Measurements from ENCODE around the gene LRRC39. TPM values are rescaled to one million over a fixed set of nuclear protein-coding genes. Genes with fewer than 3 reads are reported as not detected.
A peak's percentile ranks its signal among the peaks of the same experiment; 100 is the strongest.

LRRC39 gene
- total RNA-seq, 1 experiment from 2014 or later, result 0.67 TPM

DNA sequence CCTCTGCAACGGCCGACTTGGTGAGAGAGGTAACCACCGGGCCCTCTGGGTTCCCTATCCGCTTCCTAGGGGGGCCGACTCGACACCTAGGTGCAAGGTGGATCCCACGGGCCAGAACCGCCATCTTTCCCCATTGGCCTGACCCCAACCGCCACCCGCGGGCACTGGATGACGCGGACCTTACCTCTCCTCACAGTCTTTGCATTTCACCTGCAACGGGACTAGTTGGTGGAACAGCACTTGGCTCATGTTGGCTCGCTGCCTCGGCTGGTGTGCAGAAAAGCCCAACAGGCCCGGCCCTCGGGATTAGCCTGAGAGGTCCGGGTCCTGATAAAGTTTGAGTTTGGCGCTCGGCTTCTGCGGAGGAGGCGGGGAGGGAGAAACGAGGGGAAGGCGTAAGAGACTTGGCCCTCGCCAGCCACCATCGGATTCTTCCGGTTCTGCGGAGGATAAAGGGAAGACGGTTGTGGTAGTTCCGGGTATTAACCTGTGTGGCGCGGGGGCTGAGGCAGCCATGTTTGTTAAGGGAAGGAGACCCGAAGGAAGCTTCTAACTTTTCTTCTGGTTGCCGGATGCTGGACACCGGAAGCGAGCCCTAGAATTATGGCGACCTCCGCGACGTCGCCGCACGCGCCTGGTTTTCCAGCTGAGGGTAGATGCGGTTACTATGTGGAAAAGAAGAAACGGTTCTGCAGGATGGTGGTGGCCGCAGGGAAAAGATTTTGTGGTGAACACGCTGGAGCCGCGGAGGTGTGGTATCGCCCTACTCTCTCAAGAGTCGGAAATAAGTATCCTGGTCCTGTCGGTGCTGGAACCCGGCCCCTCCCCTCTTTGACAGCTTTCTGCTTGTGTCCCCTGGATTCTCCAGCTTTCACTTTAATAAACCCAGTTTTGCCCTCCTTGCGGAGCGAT lies 45.2 kb downstream of the LRRC39 start, which contains the start of the genes SASS6 and TRMT13:
Gene SASS6, minus strand, starts transcription at position 365 of the 912 bp plus-strand sequence. Its CDS starts 116 bp downstream, at position 249.
Gene TRMT13, plus strand, starts transcription at position 598 of the 912 bp plus-strand sequence. Its CDS starts 6 bp downstream, at position 604.
- H3K36me3 ChIP-seq (ENCODE audit: insufficient read depth, low read length, poor library complexity, severe bottlenecking), result peaks cover 11% of the 10 kb centered on the region
- peaks cover 20% of the 10 kb centered on the region for H3K4me1 ChIP-seq (ENCODE audit: insufficient read depth, low read length, poor library complexity, severe bottlenecking)
- no peak for TF ChIP-seq EZH2 (IDR thresholded peaks at IDR 0.05; ENCODE audit: borderline replicate concordance, low read depth, low read length, poor library complexity, severe bottlenecking)
- TF ChIP-seq, protein P1, sequence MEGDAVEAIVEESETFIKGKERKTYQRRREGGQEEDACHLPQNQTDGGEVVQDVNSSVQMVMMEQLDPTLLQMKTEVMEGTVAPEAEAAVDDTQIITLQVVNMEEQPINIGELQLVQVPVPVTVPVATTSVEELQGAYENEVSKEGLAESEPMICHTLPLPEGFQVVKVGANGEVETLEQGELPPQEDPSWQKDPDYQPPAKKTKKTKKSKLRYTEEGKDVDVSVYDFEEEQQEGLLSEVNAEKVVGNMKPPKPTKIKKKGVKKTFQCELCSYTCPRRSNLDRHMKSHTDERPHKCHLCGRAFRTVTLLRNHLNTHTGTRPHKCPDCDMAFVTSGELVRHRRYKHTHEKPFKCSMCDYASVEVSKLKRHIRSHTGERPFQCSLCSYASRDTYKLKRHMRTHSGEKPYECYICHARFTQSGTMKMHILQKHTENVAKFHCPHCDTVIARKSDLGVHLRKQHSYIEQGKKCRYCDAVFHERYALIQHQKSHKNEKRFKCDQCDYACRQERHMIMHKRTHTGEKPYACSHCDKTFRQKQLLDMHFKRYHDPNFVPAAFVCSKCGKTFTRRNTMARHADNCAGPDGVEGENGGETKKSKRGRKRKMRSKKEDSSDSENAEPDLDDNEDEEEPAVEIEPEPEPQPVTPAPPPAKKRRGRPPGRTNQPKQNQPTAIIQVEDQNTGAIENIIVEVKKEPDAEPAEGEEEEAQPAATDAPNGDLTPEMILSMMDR (conservative IDR thresholded peaks at IDR 0.05; ENCODE audit: low read depth, low read length), result no peak
- H3K27me3 ChIP-seq (replicated peaks; ENCODE audit: insufficient read depth, low read depth, low read length, poor library complexity), result no peaks in the 10 kb centered on the region
- CTCF ChIA-PET, result interaction anchor here (1.1 kb wide), 1 partner anchor 326 kb away, joined by 4 read pairs; no protein-coding TSS in a partner anchor
- no TSS peak for BruUV-seq (replicated peaks)
- H3K4me3 ChIP-seq (ENCODE audit: low read depth, low read length, poor library complexity, severe bottlenecking), result peak within 1 kb of the TSS; percentile 93
- DNase-seq (ENCODE audit: low spot score), result peak; percentile 99
- H3K27ac ChIP-seq (ENCODE audit: low read depth, low read length, poor library complexity, severe bottlenecking), result peak within 1 kb of the TSS; percentile 82
- intact Hi-C loops (cut with micrococcal nuclease; ENCODE audit: unreplicated experiment), result loop anchor here (10.0 kb wide), 2 partner anchors 222 to 322 kb away; partner anchors contain the start of gene CDC14A
- POLR2A ChIA-PET (ENCODE audit: low non-redundant PET), result no interaction called here
- no peaks in the 10 kb centered on the region for H3K9me3 ChIP-seq (ENCODE audit: low read depth, low read length, poor library complexity, severe bottlenecking)

DNA sequence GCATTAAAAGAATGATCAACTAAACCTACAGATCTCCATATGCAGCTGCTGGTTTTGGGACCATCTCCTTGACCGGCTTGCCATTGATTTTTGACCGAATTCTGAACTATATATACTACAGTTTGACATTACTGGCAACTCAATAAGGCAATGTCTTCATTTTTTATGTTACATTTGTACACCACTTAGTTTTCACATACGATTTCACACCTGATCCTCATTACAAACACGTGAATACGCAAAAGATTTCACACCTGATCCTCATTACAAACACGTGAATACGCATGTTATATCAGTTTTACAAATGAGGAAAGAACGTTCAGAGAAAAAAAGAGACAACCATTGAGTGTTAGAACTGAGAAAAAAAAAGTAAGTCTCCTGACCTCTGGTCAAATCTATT lies 46.4 kb downstream of the LRRC39 start:
- no peak for TF ChIP-seq EZH2 (IDR thresholded peaks at IDR 0.05; ENCODE audit: borderline replicate concordance, low read depth, low read length, poor library complexity, severe bottlenecking)
- TF ChIP-seq, protein P1 (conservative IDR thresholded peaks at IDR 0.05; ENCODE audit: low read depth, low read length), result no peak
- H3K4me1 ChIP-seq (ENCODE audit: insufficient read depth, low read length, poor library complexity, severe bottlenecking), result peaks cover 20% of the 10 kb centered on the region
- H3K27me3 ChIP-seq (replicated peaks; ENCODE audit: insufficient read depth, low read depth, low read length, poor library complexity), result no peaks in the 10 kb centered on the region
- no TSS peak for BruUV-seq (replicated peaks)
- peak overlapping the region; percentile 82 for H3K27ac ChIP-seq (ENCODE audit: low read depth, low read length, poor library complexity, severe bottlenecking)
- intact Hi-C loops (cut with micrococcal nuclease; ENCODE audit: unreplicated experiment), result loop anchor here (10.0 kb wide), 2 partner anchors 223 to 323 kb away; partner anchors contain the start of gene CDC14A
- ChIA-PET POLR2A (ENCODE audit: low non-redundant PET) (no interaction called here), CTCF (no interaction called here)
- H3K36me3 ChIP-seq (ENCODE audit: insufficient read depth, low read length, poor library complexity, severe bottlenecking), result no peaks in the 10 kb centered on the region
- no peaks in the 10 kb centered on the region for H3K9me3 ChIP-seq (ENCODE audit: low read depth, low read length, poor library complexity, severe bottlenecking)
- DNase-seq (ENCODE audit: low spot score), result no peak
- peak overlapping the region; percentile 93 for H3K4me3 ChIP-seq (ENCODE audit: low read depth, low read length, poor library complexity, severe bottlenecking)

DNA sequence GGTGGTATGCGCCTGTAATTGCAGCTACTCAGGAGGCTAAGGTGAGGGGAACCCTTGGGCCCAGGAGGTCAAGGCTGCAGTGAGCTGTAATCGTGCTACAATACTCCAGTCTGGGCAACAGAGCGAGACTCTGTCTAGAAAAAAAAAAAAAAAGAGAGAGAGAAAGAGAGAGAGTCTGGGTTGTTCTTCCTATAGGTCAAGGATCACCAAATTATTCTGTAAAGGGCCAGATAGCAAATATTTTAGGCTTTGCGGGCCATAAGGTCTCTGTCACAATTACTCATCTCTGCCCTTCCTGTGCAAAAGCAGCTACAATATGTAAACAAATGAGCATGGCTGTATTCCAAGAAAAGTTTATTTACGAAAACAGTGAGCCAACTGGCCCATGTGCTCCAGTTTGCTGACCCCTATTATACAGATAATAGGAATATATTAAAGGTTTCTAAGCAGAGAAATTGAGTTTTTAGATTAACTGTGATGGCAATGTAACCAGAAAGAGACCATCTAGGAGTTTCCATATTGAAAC lies 47.4 kb downstream of the LRRC39 start:
- H3K36me3 ChIP-seq (ENCODE audit: insufficient read depth, low read length, poor library complexity, severe bottlenecking), result no peaks in the 10 kb centered on the region
- H3K4me3 ChIP-seq (ENCODE audit: low read depth, low read length, poor library complexity, severe bottlenecking), result no peak overlapping the region
- no peaks in the 10 kb centered on the region for H3K9me3 ChIP-seq (ENCODE audit: low read depth, low read length, poor library complexity, severe bottlenecking)
- no TSS peak for BruUV-seq (replicated peaks)
- CTCF ChIA-PET, result no interaction called here
- no peak overlapping the region for H3K27ac ChIP-seq (ENCODE audit: low read depth, low read length, poor library complexity, severe bottlenecking)
- no peaks in the 10 kb centered on the region for H3K27me3 ChIP-seq (replicated peaks; ENCODE audit: insufficient read depth, low read depth, low read length, poor library complexity)
- H3K4me1 ChIP-seq (ENCODE audit: insufficient read depth, low read length, poor library complexity, severe bottlenecking), result peaks cover 20% of the 10 kb centered on the region
- POLR2A ChIA-PET (ENCODE audit: low non-redundant PET), result no interaction called here
- intact Hi-C loops (cut with micrococcal nuclease; ENCODE audit: unreplicated experiment), result loop anchor here (10.0 kb wide), 2 partner anchors 224 to 324 kb away; partner anchors contain the start of gene CDC14A
- no peak for DNase-seq (ENCODE audit: low spot score)
- no peak for TF ChIP-seq EZH2 (IDR thresholded peaks at IDR 0.05; ENCODE audit: borderline replicate concordance, low read depth, low read length, poor library complexity, severe bottlenecking)
- TF ChIP-seq, protein P1 (conservative IDR thresholded peaks at IDR 0.05; ENCODE audit: low read depth, low read length), result no peak
